K562 (cell line): Measurements from ENCODE around the gene SHLD2. TPM values are rescaled to one million over a fixed set of nuclear protein-coding genes. Genes with fewer than 3 reads are reported as not detected.

Experiments used
- ATAC-seq: fragments of 200-7000 bp; cut with Tn5 transposase; 3 replicates; pipeline ENCODE4 v1.9.1; 2020; ENCODE audit warnings: moderate library complexity
- BruUV-seq: library from RNA; stranded (reverse); fragments of 400-500 nt; replicated peaks from 2 replicates; lab custom pipeline; 2021; lab: Mats Ljungman, UMichigan
- CTCF ChIA-PET: fragments of 300-600 bp; formaldehyde crosslinking; extraction: SDS; loops from one replicate; lab custom pipeline; 2021; ENCODE audit warnings: low intra/inter-chr PET ratio; lab: Yijun Ruan, JAX
- POLR2A ChIA-PET: fragments of 300-600, 350-650 bp; sonication (Branson Sonifier 250); formaldehyde crosslinking; extraction: SDS; loops from one replicate; lab custom pipeline; 2021; ENCODE audit warnings: antibody characterized with exemption, inconsistent platforms; lab: Yijun Ruan, JAX
- DNase-seq, 4 experiments: peaks; one replicate each; pipeline versions ENCODE4 v3.0.0 to v3.0.0-alpha.2; 2011 to 2018; ENCODE audit warnings: low spot score in 3 of 4, mixed read lengths in 3 of 4; ENCODE audit errors: extremely low read depth in 1 of 4
- FAIRE-seq: peaks from 2 replicates; lab custom pipeline; 2011; peaks lifted over from hg19 to GRCh38; lab: Jason Lieb, UNC
- H2AFZ ChIP-seq: 2 replicates; pipeline ENCODE4 v1.6.0; 2011; ENCODE audit warnings: low read depth, low read length, control low read depth, inconsistent platforms
- H3K27ac ChIP-seq: fragments of 200-600 bp; 3 replicates; pipeline ENCODE4 v1.8.0; 2011; ENCODE audit warnings: low read depth, mild to moderate bottlenecking, control low read depth, inconsistent platforms, low read length, moderate library complexity, mixed read lengths; ENCODE audit errors: extremely low read depth
- H3K27me3 ChIP-seq, 2 experiments: fragments of 300-600 bp in 1 of 2; 2 replicates in 1 of 2; 3 replicates in 1 of 2; pipeline versions ENCODE4 v1.6.0 to v1.8.0; 2011; ENCODE audit warnings: inconsistent platforms in 2 of 2, low read length in 2 of 2, mild to moderate bottlenecking in 1 of 2, mixed read lengths in 1 of 2, moderate library complexity in 1 of 2; ENCODE audit not compliant: control insufficient read depth in 2 of 2, insufficient read depth in 2 of 2
- H3K36me3 ChIP-seq: fragments of 300-600 bp; 3 replicates; pipeline ENCODE4 v1.8.0; 2011; ENCODE audit warnings: mild to moderate bottlenecking, low read length, inconsistent platforms; ENCODE audit not compliant: control insufficient read depth, insufficient read depth
- H3K4me1 ChIP-seq, 2 experiments: fragments of 200-600 bp in 1 of 2; replicated peaks in 1 of 2; 2 replicates in 1 of 2; 3 replicates in 1 of 2; pipeline versions ENCODE4 v1.5.1 to v1.8.0; 2011; ENCODE audit warnings: inconsistent platforms in 2 of 2, low read length in 2 of 2, mild to moderate bottlenecking in 1 of 2, mixed read lengths in 1 of 2, moderate library complexity in 1 of 2; ENCODE audit not compliant: control insufficient read depth in 2 of 2, insufficient read depth in 2 of 2
- H3K4me2 ChIP-seq: 2 replicates; pipeline ENCODE4 v1.6.1; 2011; ENCODE audit warnings: low read length, control low read depth, inconsistent platforms, mixed read lengths; ENCODE audit not compliant: insufficient read depth
- H3K4me3 ChIP-seq: fragments of 200-600 bp; sonication (generic), shearing (Covaris generic); 2 replicates; pipeline ENCODE4 v1.5.1; 2016; ENCODE audit warnings: control low read depth, inconsistent platforms
- H3K79me2 ChIP-seq: fragments of 200-600 bp; 3 replicates; pipeline ENCODE4 v1.8.0; 2011; ENCODE audit warnings: low read length, inconsistent platforms; ENCODE audit not compliant: control insufficient read depth, insufficient read depth
- H3K9ac ChIP-seq, 2 experiments: 2 replicates each; pipeline versions ENCODE4 v1.6.0 to v1.6.1; 2011; ENCODE audit warnings: low read depth in 2 of 2, low read length in 2 of 2, control low read depth in 1 of 2, inconsistent platforms in 1 of 2, mild to moderate bottlenecking in 1 of 2, mixed read lengths in 1 of 2; ENCODE audit not compliant: insufficient read depth in 1 of 2
- H3K9me1 ChIP-seq: one replicate; pipeline ENCODE4 v1.6.0; 2011; ENCODE audit warnings: inconsistent platforms, mild to moderate bottlenecking, low read length, moderate library complexity; ENCODE audit not compliant: control insufficient read depth, insufficient read depth
- H3K9me3 ChIP-seq: replicated peaks from 2 replicates; pipeline ENCODE4 v1.5.1; 2011; ENCODE audit warnings: low read depth, low read length, inconsistent platforms; ENCODE audit not compliant: control insufficient read depth, insufficient read depth
- H4K20me1 ChIP-seq: replicated peaks from 2 replicates; pipeline ENCODE4 v1.6.1; 2011; ENCODE audit warnings: low read length, inconsistent platforms, mixed read lengths; ENCODE audit not compliant: control insufficient read depth, insufficient read depth
- CBX5 ChIP-seq: IDR thresholded peaks from 2 replicates; pipeline ENCODE4 v1.6.1; 2014; ENCODE audit warnings: low read depth, borderline replicate concordance
- GATAD2B ChIP-seq: fragments of 450-650 bp; IDR thresholded peaks from 2 replicates; pipeline ENCODE4 v1.6.1; 2017; ENCODE audit warnings: mild to moderate bottlenecking, borderline replicate concordance
- HDAC3 ChIP-seq: fragments of 450-650 bp; IDR thresholded peaks from 2 replicates; pipeline ENCODE4 v1.6.1; 2018; ENCODE audit warnings: borderline replicate concordance, mild to moderate bottlenecking, moderate library complexity; ENCODE audit not compliant: partially characterized antibody
- HDAC6 ChIP-seq: IDR thresholded peaks from 2 replicates; pipeline ENCODE4 v1.6.1; 2012; ENCODE audit warnings: low read depth, mild to moderate bottlenecking, control low read depth, inconsistent platforms, low read length, moderate library complexity
- HES1 ChIP-seq: fragments of 450-650 bp; IDR thresholded peaks from 2 replicates; pipeline ENCODE4 v1.6.1; 2016; ENCODE audit warnings: low read depth, mild to moderate bottlenecking, moderate library complexity
- MCM7 ChIP-seq, 2 experiments: fragments of 450-650 bp; IDR thresholded peaks; 2 replicates each; pipeline ENCODE4 v1.6.1; 2016 to 2018
- MEF2D ChIP-seq: conservative IDR thresholded peaks from 2 replicates; pipeline ENCODE4 v1.6.1; 2016; ENCODE audit warnings: low read depth, missing genetic modification characterization, missing compliant biosample characterization
- MNT ChIP-seq, 2 experiments: fragments of 450-650 bp; conservative IDR thresholded peaks; 2 replicates each; pipeline ENCODE4 v1.6.1; 2017; ENCODE audit warnings: mild to moderate bottlenecking in 2 of 2, moderate library complexity in 2 of 2
- POLR3G ChIP-seq: IDR thresholded peaks from 2 replicates; pipeline ENCODE4 v1.6.1; 2011; ENCODE audit not compliant: insufficient read length, insufficient replicate concordance; ENCODE audit errors: extremely low read depth
- TAF15 ChIP-seq: fragments of 200-400 bp; formaldehyde crosslinking; IDR thresholded peaks from 2 replicates; pipeline ENCODE4 v1.6.1; 2017; ENCODE audit warnings: mild to moderate bottlenecking, low read depth, low read length, moderate library complexity
- TAF9B ChIP-seq: fragments of 450-650 bp; IDR thresholded peaks from 2 replicates; pipeline ENCODE4 v1.6.1; 2018; ENCODE audit warnings: mild to moderate bottlenecking; ENCODE audit not compliant: partially characterized antibody
- UBTF ChIP-seq, 2 experiments: IDR thresholded peaks; 2 replicates each; pipeline ENCODE4 v1.6.1; 2012; ENCODE audit warnings: improper control_type of control experiment in 2 of 2, low read depth in 2 of 2, low read length in 2 of 2, borderline replicate concordance in 1 of 2
- ZNF507 ChIP-seq: conservative IDR thresholded peaks from 2 replicates; pipeline ENCODE4 v1.6.1; 2017; ENCODE audit warnings: missing genetic modification characterization, missing compliant biosample characterization
- ZNF655 ChIP-seq: fragments of 250-450 bp; sonication (Bioruptor Pico); IDR thresholded peaks from 2 replicates; pipeline ENCODE4 v1.5.0; 2021
- WGBS: fragments of 100-300 bp; shearing (Covaris generic); methylation state at CpG from one replicate; pipeline ENCODE4 v1.1.6; 2016; ENCODE audit warnings: low coverage, mixed read lengths; ENCODE audit not compliant: insufficient coverage; ENCODE audit errors: missing lambda C conversion rate; 5-methylcytosine and 5-hydroxymethylcytosine counted together
- in situ Hi-C: fragments of 300-500 bp; cut with MboI; formaldehyde crosslinking; loops from 4 replicates; pipeline ENCODE4 v1.15.0; 2018; ENCODE audit warnings: inconsistent platforms, mixed read lengths
- intact Hi-C: fragments of 100-400 bp; cut with micrococcal nuclease; formaldehyde crosslinking; loops from 2 replicates; pipeline ENCODE4 v1.14.2; 2022
- polyA plus RNA-seq, 8 experiments: library from polyadenylated mRNA; depleted of rRNA in 4 of 8; stranded (reverse) in 5 of 8; unstranded in 3 of 8; fragments of >200 nt; fragmentation: Nextera tagmentation in 2 of 8; fragmentation: Illumina TruSeq in 1 of 8; extraction: Ambion mirVana in 2 of 8; extraction: Trizol in 1 of 8; gene quantifications; 2 replicates each; pipeline versions ENCODE4 v1.2.1 to v1.2.3, GENCODE V29; 2011 to 2014; ENCODE audit warnings: inconsistent platforms in 1 of 8, missing spikeins in 1 of 8
- total RNA-seq, 7 experiments: library from RNA; depleted of rRNA in 6 of 7; stranded (reverse); fragments of >200 nt in 6 of 7; fragmentation: Illumina TruSeq in 2 of 7; extraction: Trizol in 2 of 7; gene quantifications; 2 replicates each; pipeline versions ENCODE4 v1.2.1 to v1.2.3, GENCODE V29; 2011 to 2021; ENCODE audit warnings: low replicate concordance in 1 of 7

The SHLD2 gene
- total and polyA plus RNA-seq, 9 of the 15 experiments (the other 6 are each of a cell fraction or from before 2014, with no cell fraction given): 21.6 to 51.2 (median 39.4) TPM

- TF ChIP-seq UBTF (IDR thresholded peaks at IDR 0.05; ENCODE audit: borderline replicate concordance in 1 of 2, low read depth in 2 of 2, low read length in 2 of 2) (no peak), MNT (conservative IDR thresholded peaks at IDR 0.05) (no peak)
Observed at GRCh38 chr10:87059401-87059800, 35.6 kb upstream of the SHLD2 start (continued).

- intact Hi-C loops (no loop called here), in situ Hi-C loops (no loop called here)
- H3K9me3 ChIP-seq: no peaks in the 10 kb centered on the region
- no peak overlapping the region for H3K9ac ChIP-seq
- DNase-seq (no peak), ATAC-seq (no peak), FAIRE-seq (no peak)
- 81% methylated on average over 6 of the region's 6 CpGs for WGBS
- no peak overlapping the region for H3K4me3 ChIP-seq
- no peak overlapping the region for H3K4me2 ChIP-seq
- POLR2A ChIA-PET: no interaction called here
- no peaks in the 10 kb centered on the region for H3K27me3 ChIP-seq
- no peaks in the 10 kb centered on the region for H3K9me1 ChIP-seq
- H4K20me1 ChIP-seq: no peaks in the 10 kb centered on the region
- CTCF ChIA-PET: no interaction called here
- no peaks in the 10 kb centered on the region for H3K4me1 ChIP-seq
- no peak overlapping the region for H3K27ac ChIP-seq
- no peaks in the 10 kb centered on the region for H3K79me2 ChIP-seq
- no TSS peak for BruUV-seq
- no peak overlapping the region for H2AFZ ChIP-seq
- H3K36me3 ChIP-seq: peaks cover 74% of the 10 kb centered on the region; the same call in 2 of the 3 replicates
- no peak for TF ChIP-seq CBX5
- no peak for TF ChIP-seq TAF15
- TF ChIP-seq GATAD2B: no peak
- TF ChIP-seq HES1: no peak
- no peak for TF ChIP-seq MEF2D
- TF ChIP-seq TAF9B: no peak
- no peak for TF ChIP-seq MCM7 (IDR thresholded peaks at IDR 0.05)
- TF ChIP-seq POLR3G: no peak
- TF ChIP-seq ZNF655 (CRISPR knock-in tag): no peak
- TF ChIP-seq HDAC6: no peak
- TF ChIP-seq HDAC3: no peak
- TF ChIP-seq ZNF507 (tag): no peak
Observed at GRCh38 chr10:87060280-87060928, 34.6 kb upstream of the SHLD2 start.
